ENCODE data around the gene SCCPDH.

- TF ChIP-seq NFRKB (IDR thresholded peaks at IDR 0.05) (no peak), TARDBP (IDR thresholded peaks at IDR 0.05) (no peak)
Observed at GRCh38 chr1:246782120-246782900, 58.1 kb downstream of the SCCPDH start.

Data from HEK293T (cell line).